ENCODE data around the gene DDOST.
"Not testable (repeated sequence)": the region's sequence is repeated elsewhere in the genome, so short reads cannot be mapped to it uniquely, and the experiment has no call there.

The DDOST gene

GRCh38 chr1:20624709-20625108 lies 36.5 kb downstream of the DDOST start:
- DNase-seq (ENCODE audit: low read depth in 2 of 2), result no peak

- no peak for DNase-seq (ENCODE audit: low read depth in 2 of 2)
Measured at GRCh38 chr1:20621012-20621411, 40.2 kb downstream of the DDOST start.

- DNase-seq (ENCODE audit: low read depth in 2 of 2), result no peak
Measured at GRCh38 chr1:20619999-20620398, 41.2 kb downstream of the DDOST start.

- DNase-seq (ENCODE audit: low read depth in 2 of 2), result no peak
Measured at GRCh38 chr1:20618550-20618949, 42.6 kb downstream of the DDOST start.

GRCh38 chr1:20616847-20617487 lies 44.2 kb downstream of the DDOST start:
- no peak for DNase-seq (ENCODE audit: low read depth in 2 of 2)

- DNase-seq (ENCODE audit: low read depth in 2 of 2), result no peak
Measured at GRCh38 chr1:20615946-20616846, 45.0 kb downstream of the DDOST start.

GRCh38 chr1:20614131-20614579 lies 47.0 kb downstream of the DDOST start:
- DNase-seq (ENCODE audit: low read depth in 2 of 2), result no peak

- no peak for DNase-seq (ENCODE audit: low read depth in 2 of 2)
Measured at GRCh38 chr1:20612221-20612746, 48.9 kb downstream of the DDOST start.

GRCh38 chr1:20611652-20612051 lies 49.5 kb downstream of the DDOST start:
- no peak for DNase-seq (ENCODE audit: low read depth in 2 of 2)

- DNase-seq (ENCODE audit: low read depth in 2 of 2), result no peak
Measured at GRCh38 chr1:20610970-20611369, 50.2 kb downstream of the DDOST start.

GRCh38 chr1:20609541-20609940 lies 51.6 kb downstream of the DDOST start:
- DNase-seq (ENCODE audit: low read depth in 2 of 2), result no peak

- not testable (repeated sequence) for DNase-seq (ENCODE audit: low read depth in 2 of 2)
Measured at GRCh38 chr1:20606801-20607570, 54.2 kb downstream of the DDOST start.

- no peak for DNase-seq (ENCODE audit: low read depth in 2 of 2)
Measured at GRCh38 chr1:20604678-20605077, 56.5 kb downstream of the DDOST start.

GRCh38 chr1:20603504-20604464 lies 57.4 kb downstream of the DDOST start:
- DNase-seq (ENCODE audit: low read depth in 2 of 2), result no peak

- DNase-seq (ENCODE audit: low read depth in 2 of 2), result no peak
Measured at GRCh38 chr1:20602851-20603450, 58.2 kb downstream of the DDOST start.

Measured in stimulated activated CD8-positive, alpha-beta memory T cell treated with anti-CD3 and anti-CD28 coated beads, Interleukin-7, amount 100 ng/mL, for 1 hour (primary cell).